Measurements from ENCODE around the gene ZNF611. TPM values are rescaled to one million over a fixed set of nuclear protein-coding genes. Genes with fewer than 3 reads are reported as not detected.

ZNF611 gene
- total and polyA plus RNA-seq, 2 of the 13 experiments (the other 11 are each of a cell fraction or from before 2014, with no cell fraction given) = 2.7 to 4.1 TPM

DNA sequence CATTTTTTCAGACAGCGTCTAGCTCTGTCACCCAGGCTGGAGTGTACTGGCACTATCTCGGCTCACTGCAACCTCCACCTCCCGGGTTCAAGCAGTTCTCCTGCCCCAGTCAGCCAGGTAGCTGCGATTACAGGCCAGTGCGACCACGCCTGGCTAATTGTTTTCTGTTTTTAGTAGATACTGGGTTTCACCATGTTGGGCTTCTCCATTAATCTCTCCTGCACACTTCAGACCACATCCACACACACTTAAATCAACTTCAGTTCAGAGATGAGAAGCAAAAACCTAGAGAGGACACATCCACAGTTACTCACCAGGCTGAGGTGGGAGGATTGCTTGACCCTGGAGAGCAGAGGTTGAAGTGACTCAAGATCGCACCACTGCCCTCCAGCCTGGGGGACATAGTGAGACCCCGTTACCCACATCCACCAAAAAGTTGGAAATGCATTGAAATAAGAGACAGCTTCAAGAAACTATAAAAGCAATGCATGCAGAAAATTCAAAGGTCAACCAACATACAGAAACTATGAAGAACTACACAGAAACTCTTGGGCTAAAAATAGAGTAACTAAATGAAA, 42.3 kb downstream of the ZNF611 start:
- H4K20me1 ChIP-seq (ENCODE audit: insufficient read depth, low read length) = no peaks in the 10 kb centered on the region
- intact Hi-C loops (cut with micrococcal nuclease; ENCODE audit: unreplicated experiment) (no loop called here), in situ Hi-C loops (cut with HindIII; ENCODE audit: extremely low pct_ligation_motif_present, low pct_unique_long_range_greater_than_20kb) (loop anchor here (5.0 kb wide), 1 partner anchor 675 kb away; the partner anchor contains the start of gene ZNF525)
- H3K36me3 ChIP-seq (replicated peaks in 1 of 2; ENCODE audit: control insufficient read depth in 1 of 2, insufficient read depth in 2 of 2, low read length in 2 of 2) = no peaks in the 10 kb centered on the region
- H3K4me1 ChIP-seq (ENCODE audit: insufficient read depth, low read length) = peaks cover 21% of the 10 kb centered on the region
- BruUV-seq (replicated peaks) = no TSS peak
- no peak overlapping the region for H3K9ac ChIP-seq (ENCODE audit: insufficient read depth, low read depth, low read length)
- ChIA-PET POLR2A (no interaction called here), CTCF (ENCODE audit: low intra/inter-chr PET ratio, low total read pairs) (no interaction called here)
- FAIRE-seq (no peak), DNase-seq (ENCODE audit: low spot score) (no peak), ATAC-seq (no peak)
- H3K79me2 ChIP-seq (ENCODE audit: insufficient read depth, low read length) = peaks cover 7% of the 10 kb centered on the region
- H3K4me2 ChIP-seq (ENCODE audit: low read depth, low read length) = no peak overlapping the region
- H3K27ac ChIP-seq (ENCODE audit: extremely low read length, insufficient read depth, low read length) = no peak overlapping the region
- WGBS (ENCODE audit: low lambda C conversion rate) = 48% methylated on average over 8 of the region's 8 CpGs
- H3K4me3 ChIP-seq (replicated peaks in 1 of 3; ENCODE audit: insufficient read depth in 1 of 3, low read depth in 2 of 3, low read length in 3 of 3) = no peak overlapping the region
- no peak overlapping the region for H2AFZ ChIP-seq (ENCODE audit: low read length)
- peaks cover 13% of the 10 kb centered on the region for H3K9me3 ChIP-seq (ENCODE audit: low read length)
- H3K27me3 ChIP-seq (ENCODE audit: control insufficient read depth in 1 of 2, insufficient read depth in 2 of 2, low read length in 2 of 2) = no peaks in the 10 kb centered on the region
- TF ChIP-seq ADNP (CRISPR knock-in tag; IDR thresholded peaks at IDR 0.05) (no peak), RORA (CRISPR knock-in tag; IDR thresholded peaks at IDR 0.05) (no peak), KDM5A (IDR thresholded peaks at IDR 0.05; ENCODE audit: borderline replicate concordance, low read length) (no peak), ATF7 (IDR thresholded peaks at IDR 0.05) (no peak), ATF7 (CRISPR knock-in tag; IDR thresholded peaks at IDR 0.05) (no peak), ZNF317 (CRISPR knock-in tag; IDR thresholded peaks at IDR 0.05) (no peak), SAFB2 (CRISPR knock-in tag; IDR thresholded peaks at IDR 0.05; ENCODE audit: borderline replicate concordance, low read depth) (no peak), ZNF292 (CRISPR knock-in tag; IDR thresholded peaks at IDR 0.05; ENCODE audit: borderline replicate concordance, low read depth) (no peak), ZBTB25 (CRISPR knock-in tag; IDR thresholded peaks at IDR 0.05) (no peak), ZNF281 (CRISPR knock-in tag; IDR thresholded peaks at IDR 0.05; ENCODE audit: borderline replicate concordance) (no peak), THRA (CRISPR knock-in tag; IDR thresholded peaks at IDR 0.05; ENCODE audit: borderline replicate concordance) (no peak)
- TF ChIP-seq, protein P1, sequence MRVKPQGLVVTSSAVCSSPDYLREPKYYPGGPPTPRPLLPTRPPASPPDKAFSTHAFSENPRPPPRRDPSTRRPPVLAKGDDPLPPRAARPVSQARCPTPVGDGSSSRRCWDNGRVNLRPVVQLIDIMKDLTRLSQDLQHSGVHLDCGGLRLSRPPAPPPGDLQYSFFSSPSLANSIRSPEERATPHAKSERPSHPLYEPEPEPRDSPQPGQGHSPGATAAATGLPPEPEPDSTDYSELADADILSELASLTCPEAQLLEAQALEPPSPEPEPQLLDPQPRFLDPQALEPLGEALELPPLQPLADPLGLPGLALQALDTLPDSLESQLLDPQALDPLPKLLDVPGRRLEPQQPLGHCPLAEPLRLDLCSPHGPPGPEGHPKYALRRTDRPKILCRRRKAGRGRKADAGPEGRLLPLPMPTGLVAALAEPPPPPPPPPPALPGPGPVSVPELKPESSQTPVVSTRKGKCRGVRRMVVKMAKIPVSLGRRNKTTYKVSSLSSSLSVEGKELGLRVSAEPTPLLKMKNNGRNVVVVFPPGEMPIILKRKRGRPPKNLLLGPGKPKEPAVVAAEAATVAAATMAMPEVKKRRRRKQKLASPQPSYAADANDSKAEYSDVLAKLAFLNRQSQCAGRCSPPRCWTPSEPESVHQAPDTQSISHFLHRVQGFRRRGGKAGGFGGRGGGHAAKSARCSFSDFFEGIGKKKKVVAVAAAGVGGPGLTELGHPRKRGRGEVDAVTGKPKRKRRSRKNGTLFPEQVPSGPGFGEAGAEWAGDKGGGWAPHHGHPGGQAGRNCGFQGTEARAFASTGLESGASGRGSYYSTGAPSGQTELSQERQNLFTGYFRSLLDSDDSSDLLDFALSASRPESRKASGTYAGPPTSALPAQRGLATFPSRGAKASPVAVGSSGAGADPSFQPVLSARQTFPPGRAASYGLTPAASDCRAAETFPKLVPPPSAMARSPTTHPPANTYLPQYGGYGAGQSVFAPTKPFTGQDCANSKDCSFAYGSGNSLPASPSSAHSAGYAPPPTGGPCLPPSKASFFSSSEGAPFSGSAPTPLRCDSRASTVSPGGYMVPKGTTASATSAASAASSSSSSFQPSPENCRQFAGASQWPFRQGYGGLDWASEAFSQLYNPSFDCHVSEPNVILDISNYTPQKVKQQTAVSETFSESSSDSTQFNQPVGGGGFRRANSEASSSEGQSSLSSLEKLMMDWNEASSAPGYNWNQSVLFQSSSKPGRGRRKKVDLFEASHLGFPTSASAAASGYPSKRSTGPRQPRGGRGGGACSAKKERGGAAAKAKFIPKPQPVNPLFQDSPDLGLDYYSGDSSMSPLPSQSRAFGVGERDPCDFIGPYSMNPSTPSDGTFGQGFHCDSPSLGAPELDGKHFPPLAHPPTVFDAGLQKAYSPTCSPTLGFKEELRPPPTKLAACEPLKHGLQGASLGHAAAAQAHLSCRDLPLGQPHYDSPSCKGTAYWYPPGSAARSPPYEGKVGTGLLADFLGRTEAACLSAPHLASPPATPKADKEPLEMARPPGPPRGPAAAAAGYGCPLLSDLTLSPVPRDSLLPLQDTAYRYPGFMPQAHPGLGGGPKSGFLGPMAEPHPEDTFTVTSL (CRISPR knock-in tag; IDR thresholded peaks at IDR 0.05; ENCODE audit: borderline replicate concordance) = no peak

All from HepG2 (cell line).